CD4-positive, alpha-beta T cell (primary cell): ENCODE results near the gene DROSHA. TPM values are rescaled to one million over a fixed set of nuclear protein-coding genes. Genes with fewer than 3 reads are reported as not detected.

Source experiments
- ATAC-seq: fragments of 200-7000 bp; cut with Tn5 transposase; one replicate; pipeline ENCODE4 v1.10.0; 2022; ENCODE audit warnings: mild to moderate bottlenecking; ENCODE audit not compliant: poor library complexity
- CTCF ChIA-PET: fragments of 350-600 bp; sonication (Branson Sonifier 250); formaldehyde crosslinking; loops from one replicate; lab custom pipeline; 2021; ENCODE audit warnings: antibody characterized with exemption, inconsistent platforms; lab: Charles Lee
- POLR2A ChIA-PET: fragments of 350-600 bp; sonication (Branson Sonifier 250); formaldehyde crosslinking; loops from one replicate; lab custom pipeline; 2021; ENCODE audit warnings: antibody characterized with exemption, inconsistent platforms; lab: Charles Lee
- DNase-seq, 14 experiments: peaks; one replicate each; pipeline ENCODE4 v3.0.0-alpha.2; 2013 to 2020; ENCODE audit warnings: mixed read lengths in 2 of 14
- H3K27ac ChIP-seq, 2 donors: one replicate each; pipeline versions ENCODE4 v1.5.1 to v1.7.0; 2013; ENCODE audit warnings: low read length in 2 of 2, low read depth in 1 of 2, mild to moderate bottlenecking in 1 of 2
- H3K27me3 ChIP-seq, 2 experiments: 1 replicate in 1 of 2; 2 replicates in 1 of 2; pipeline versions ENCODE4 v1.6.1 to v1.7.0; 2013; ENCODE audit warnings: low read length in 2 of 2, control low read depth in 1 of 2, mild to moderate bottlenecking in 1 of 2, moderate library complexity in 1 of 2; ENCODE audit not compliant: insufficient read depth in 2 of 2, control insufficient read depth in 1 of 2
- H3K36me3 ChIP-seq: one replicate; pipeline ENCODE4 v1.6.1; 2013; ENCODE audit warnings: low read length, control low read depth; ENCODE audit not compliant: insufficient read depth
- H3K4me1 ChIP-seq: one replicate; pipeline ENCODE4 v1.6.1; 2013; ENCODE audit warnings: low read length, control low read depth; ENCODE audit not compliant: insufficient read depth
- H3K4me3 ChIP-seq: one replicate; pipeline ENCODE4 v1.5.1; 2013; ENCODE audit warnings: mild to moderate bottlenecking, low read length, moderate library complexity
- H3K9me3 ChIP-seq, 2 experiments: 1 replicate in 1 of 2; 2 replicates in 1 of 2; pipeline versions ENCODE4 v1.6.1 to v1.7.0; 2013; ENCODE audit warnings: low read length in 2 of 2, mild to moderate bottlenecking in 2 of 2, control low read depth in 1 of 2, moderate library complexity in 1 of 2; ENCODE audit not compliant: control insufficient read depth in 1 of 2, insufficient read depth in 1 of 2
- H3K27ac Mint-ChIP-seq: one replicate; pipeline ENCODE4 v1.8.0; 2020; ENCODE audit warnings: mixed read lengths
- H3K27me3 Mint-ChIP-seq: one replicate; pipeline ENCODE4 v1.8.0; 2021; ENCODE audit warnings: mixed read lengths
- H3K36me3 Mint-ChIP-seq: one replicate; pipeline ENCODE4 v1.8.0; 2021; ENCODE audit warnings: low read depth, mixed read lengths
- H3K4me1 Mint-ChIP-seq: one replicate; pipeline ENCODE4 v1.8.0; 2021; ENCODE audit warnings: low read depth, mixed read lengths
- H3K4me3 Mint-ChIP-seq: one replicate; pipeline ENCODE4 v1.8.0; 2020; ENCODE audit warnings: mild to moderate bottlenecking, mixed read lengths
- H3K9me3 Mint-ChIP-seq: one replicate; pipeline ENCODE4 v1.8.0; 2020; ENCODE audit warnings: mixed read lengths
- intact Hi-C, 2 experiments: fragments of 100-400 bp; cut with DNase I in 1 of 2; cut with micrococcal nuclease in 1 of 2; formaldehyde crosslinking; loops; one replicate each; pipeline versions ENCODE4 v1.15.1 to v1.9.0; 2023 to 2025; cut with DNase I, micrococcal nuclease
- total RNA-seq, 174 experiments: library from RNA in 2 of 174; stranded (reverse) in 2 of 174; gene quantifications; one replicate each; pipeline ENCODE4 v1.2.3 and lab custom pipeline; 2021 to 2026
- TF ChIP-seq, protein P1 (sequence below): fragments of 200-600 bp; IDR thresholded peaks from one replicate; pipeline ENCODE4 v1.8.0; 2022; ENCODE audit warnings: antibody characterized with exemption, mild to moderate bottlenecking

The DROSHA gene
- total RNA-seq, 2 experiments from 2014 or later, result 28.8 to 38.1 TPM

GRCh38 chr5:31383734-31384133, 148.2 kb downstream of the DROSHA start:
- POLR2A ChIA-PET, result no interaction called here
- Histone ChIP-seq H3K4me3 (no peak overlapping the region), H3K27me3 (peaks cover 0 to 5% of the 10 kb centered on the region in 2 experiments), H3K36me3 (no peaks in the 10 kb centered on the region), H3K4me1 (no peaks in the 10 kb centered on the region), H3K9me3 (peaks cover 0 to 12% of the 10 kb centered on the region in 2 experiments), H3K27ac (no peak overlapping the region)
- Mint-ChIP-seq H3K9me3 (no peaks in the 10 kb centered on the region), H3K27me3 (peaks cover 29% of the 10 kb centered on the region), H3K4me3 (no peak overlapping the region), H3K27ac (no peak overlapping the region), H3K36me3 (no peaks in the 10 kb centered on the region), H3K4me1 (no peaks in the 10 kb centered on the region)
- CTCF ChIA-PET, result no interaction called here
- ATAC-seq, result no peak
- no peak for DNase-seq
- intact Hi-C loops, result no loop called here
- TF ChIP-seq, protein P1, sequence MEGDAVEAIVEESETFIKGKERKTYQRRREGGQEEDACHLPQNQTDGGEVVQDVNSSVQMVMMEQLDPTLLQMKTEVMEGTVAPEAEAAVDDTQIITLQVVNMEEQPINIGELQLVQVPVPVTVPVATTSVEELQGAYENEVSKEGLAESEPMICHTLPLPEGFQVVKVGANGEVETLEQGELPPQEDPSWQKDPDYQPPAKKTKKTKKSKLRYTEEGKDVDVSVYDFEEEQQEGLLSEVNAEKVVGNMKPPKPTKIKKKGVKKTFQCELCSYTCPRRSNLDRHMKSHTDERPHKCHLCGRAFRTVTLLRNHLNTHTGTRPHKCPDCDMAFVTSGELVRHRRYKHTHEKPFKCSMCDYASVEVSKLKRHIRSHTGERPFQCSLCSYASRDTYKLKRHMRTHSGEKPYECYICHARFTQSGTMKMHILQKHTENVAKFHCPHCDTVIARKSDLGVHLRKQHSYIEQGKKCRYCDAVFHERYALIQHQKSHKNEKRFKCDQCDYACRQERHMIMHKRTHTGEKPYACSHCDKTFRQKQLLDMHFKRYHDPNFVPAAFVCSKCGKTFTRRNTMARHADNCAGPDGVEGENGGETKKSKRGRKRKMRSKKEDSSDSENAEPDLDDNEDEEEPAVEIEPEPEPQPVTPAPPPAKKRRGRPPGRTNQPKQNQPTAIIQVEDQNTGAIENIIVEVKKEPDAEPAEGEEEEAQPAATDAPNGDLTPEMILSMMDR, result no peak

DNA sequence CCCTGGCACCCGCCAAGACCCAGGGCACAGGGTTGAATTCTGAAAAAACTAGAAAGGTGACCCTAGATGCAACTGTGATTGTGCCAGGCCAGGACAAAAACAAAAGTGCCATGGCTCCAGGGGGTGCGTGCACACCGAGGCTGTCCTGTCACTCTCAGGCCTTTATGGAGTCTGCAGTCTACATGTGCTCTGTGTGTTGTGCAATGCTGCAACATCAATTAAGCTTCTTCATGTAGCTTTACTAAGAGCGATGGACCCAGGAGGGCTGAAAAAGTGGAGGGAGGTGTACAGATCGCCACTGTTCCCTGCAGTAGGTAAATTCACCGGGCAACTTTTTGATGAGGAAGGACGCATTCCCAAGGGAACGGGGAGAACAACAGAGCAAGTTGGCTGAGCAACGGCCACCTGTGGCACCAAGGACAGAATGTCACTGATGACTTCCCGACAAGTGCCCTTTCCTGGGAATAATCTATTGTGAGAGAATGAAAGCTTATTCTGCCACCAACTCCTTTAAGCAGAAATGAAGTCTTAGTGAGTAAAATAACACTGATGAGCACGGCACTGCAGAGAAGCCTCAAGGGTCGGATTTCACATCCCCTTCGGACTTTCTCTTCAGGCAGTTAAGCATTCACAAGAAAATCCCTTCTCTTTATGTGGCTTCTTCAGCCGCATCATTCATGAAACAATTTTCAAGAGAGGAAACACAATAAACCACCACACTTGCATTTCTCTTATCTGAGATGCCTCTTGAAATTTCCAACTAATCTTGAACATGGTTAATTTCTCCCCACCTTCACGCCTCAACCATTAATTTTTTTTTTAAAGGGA, 149.6 kb downstream of the DROSHA start:
- intact Hi-C loops, result no loop called here
- Histone ChIP-seq H3K36me3 (no peaks in the 10 kb centered on the region), H3K27me3 (peaks cover 0 to 5% of the 10 kb centered on the region in 2 experiments), H3K4me3 (no peak overlapping the region), H3K27ac (no peak overlapping the region), H3K9me3 (peaks cover 0 to 5% of the 10 kb centered on the region in 2 experiments), H3K4me1 (no peaks in the 10 kb centered on the region)
- no peak overlapping the region for H3K27ac Mint-ChIP-seq
- TF ChIP-seq, protein P1, result no peak
- H3K36me3 Mint-ChIP-seq, result no peaks in the 10 kb centered on the region
- no peak for DNase-seq
- H3K4me1 Mint-ChIP-seq, result no peaks in the 10 kb centered on the region
- POLR2A ChIA-PET, result no interaction called here
- H3K4me3 Mint-ChIP-seq, result no peak overlapping the region
- peaks cover 29% of the 10 kb centered on the region for H3K27me3 Mint-ChIP-seq
- ATAC-seq, result no peak
- CTCF ChIA-PET, result no interaction called here
- H3K9me3 Mint-ChIP-seq, result no peaks in the 10 kb centered on the region

- Mint-ChIP-seq H3K4me3 (no peak overlapping the region), H3K4me1 (no peaks in the 10 kb centered on the region), H3K36me3 (no peaks in the 10 kb centered on the region), H3K27me3 (peaks cover 29% of the 10 kb centered on the region), H3K9me3 (no peaks in the 10 kb centered on the region), H3K27ac (no peak overlapping the region)
- Histone ChIP-seq H3K9me3 (peaks cover 0 to 5% of the 10 kb centered on the region in 2 experiments), H3K27ac (no peak overlapping the region), H3K4me3 (no peak overlapping the region), H3K27me3 (peaks cover 0 to 5% of the 10 kb centered on the region in 2 experiments), H3K4me1 (no peaks in the 10 kb centered on the region), H3K36me3 (no peaks in the 10 kb centered on the region)
- CTCF ChIA-PET, result no interaction called here
- POLR2A ChIA-PET, result no interaction called here
- ATAC-seq, result no peak
- TF ChIP-seq, protein P1, result no peak
- intact Hi-C loops, result no loop called here
- no peak for DNase-seq
Measured at GRCh38 chr5:31381299-31381698, 150.6 kb downstream of the DROSHA start.
